CD14-positive monocyte (primary cell): ENCODE measurements around the gene PNLIPRP2. TPM values are rescaled to one million over a fixed set of nuclear protein-coding genes. Genes with fewer than 3 reads are reported as not detected.

Source experiments
- DNase-seq, 3 donors: peaks; one replicate each; pipeline ENCODE4 v3.0.0-alpha.2; 2011 to 2022
- H2AFZ ChIP-seq: 2 replicates; pipeline ENCODE4 v1.6.0; 2012; ENCODE audit warnings: mild to moderate bottlenecking, low read depth, low read length, inconsistent platforms; ENCODE audit not compliant: insufficient read depth, poor library complexity, severe bottlenecking
- H3K27ac ChIP-seq, 2 donors: 1 replicate in 1 of 2; 2 replicates in 1 of 2; pipeline ENCODE4 v1.5.1; 2012 to 2013; ENCODE audit warnings: low read length in 2 of 2, control low read depth in 1 of 2, inconsistent platforms in 1 of 2, low read depth in 1 of 2, mild to moderate bottlenecking in 1 of 2
- H3K27me3 ChIP-seq, 2 donors: one replicate each; pipeline versions ENCODE4 v1.6.0 to v1.6.1; 2011 to 2013; ENCODE audit warnings: low read length in 2 of 2; ENCODE audit not compliant: control insufficient read depth in 2 of 2, insufficient read depth in 2 of 2
- H3K36me3 ChIP-seq, 2 donors: replicated peaks in 1 of 2; 1 replicate in 1 of 2; 2 replicates in 1 of 2; pipeline versions ENCODE4 v1.5.1 to v1.6.1; 2012 to 2013; ENCODE audit warnings: low read length in 2 of 2, control low read depth in 1 of 2, inconsistent platforms in 1 of 2, mild to moderate bottlenecking in 1 of 2; ENCODE audit not compliant: insufficient read depth in 2 of 2, control insufficient read depth in 1 of 2
- H3K4me1 ChIP-seq, 2 donors: 1 replicate in 1 of 2; 2 replicates in 1 of 2; pipeline versions ENCODE4 v1.5.1 to v1.6.1; 2012 to 2013; ENCODE audit warnings: low read length in 2 of 2, control low read depth in 1 of 2, inconsistent platforms in 1 of 2, mild to moderate bottlenecking in 1 of 2, moderate library complexity in 1 of 2; ENCODE audit not compliant: insufficient read depth in 2 of 2, control insufficient read depth in 1 of 2
- H3K4me2 ChIP-seq: replicated peaks from 2 replicates; pipeline ENCODE3; 2012; ENCODE audit warnings: low read length, moderate library complexity, mild to moderate bottlenecking; ENCODE audit not compliant: poor library complexity, severe bottlenecking; ENCODE audit errors: extremely low read depth
- H3K4me3 ChIP-seq, 3 experiments: fragments of 200-600 bp in 1 of 3; sonication (generic) in 1 of 3; replicated peaks in 1 of 3; 1 replicate in 2 of 3; 2 replicates in 1 of 3; pipeline ENCODE4 v1.5.1; 2011 to 2013; ENCODE audit warnings: low read length in 3 of 3, mild to moderate bottlenecking in 3 of 3, control low read depth in 2 of 3, low read depth in 2 of 3, inconsistent platforms in 1 of 3, moderate library complexity in 1 of 3
- H3K79me2 ChIP-seq: 2 replicates; pipeline ENCODE4 v1.6.0; 2012; ENCODE audit warnings: mild to moderate bottlenecking, control low read depth, inconsistent platforms, low read length, moderate library complexity; ENCODE audit not compliant: insufficient read depth
- H3K9ac ChIP-seq: 2 replicates; pipeline ENCODE4 v1.6.0; 2017; ENCODE audit warnings: low read length, mild to moderate bottlenecking; ENCODE audit not compliant: insufficient read depth, poor library complexity, severe bottlenecking
- H3K9me3 ChIP-seq, 2 donors: replicated peaks in 1 of 2; 1 replicate in 1 of 2; 2 replicates in 1 of 2; pipeline versions ENCODE4 v1.5.1 to v1.6.1; 2012 to 2013; ENCODE audit warnings: low read length in 2 of 2, control low read depth in 1 of 2; ENCODE audit not compliant: control insufficient read depth in 1 of 2, insufficient read depth in 1 of 2
- H4K20me1 ChIP-seq: 2 replicates; pipeline ENCODE4 v1.6.0; 2012; ENCODE audit warnings: mild to moderate bottlenecking, low read length, control low read depth, moderate library complexity; ENCODE audit not compliant: insufficient read depth
- H3K27ac Mint-ChIP-seq, 7 donors: one replicate each; pipeline ENCODE4 v1.8.0; 2020; ENCODE audit warnings: mild to moderate bottlenecking in 7 of 7, mixed read lengths in 7 of 7, moderate library complexity in 6 of 7, inconsistent platforms in 2 of 7
- H3K27me3 Mint-ChIP-seq, 3 donors: one replicate each; pipeline ENCODE4 v1.8.0; 2021 to 2022; ENCODE audit warnings: low read depth in 3 of 3, mild to moderate bottlenecking in 3 of 3, mixed read lengths in 3 of 3, moderate library complexity in 3 of 3, inconsistent platforms in 1 of 3
- H3K36me3 Mint-ChIP-seq, 2 donors: one replicate each; pipeline ENCODE4 v1.8.0; 2020; ENCODE audit warnings: mixed read lengths in 2 of 2, inconsistent platforms in 1 of 2, mild to moderate bottlenecking in 1 of 2
- H3K4me1 Mint-ChIP-seq: one replicate; pipeline ENCODE4 v1.8.0; 2020; ENCODE audit warnings: mild to moderate bottlenecking, mixed read lengths
- H3K4me3 Mint-ChIP-seq, 2 donors: one replicate each; pipeline ENCODE4 v1.8.0; 2020; ENCODE audit warnings: mild to moderate bottlenecking in 2 of 2, mixed read lengths in 2 of 2, moderate library complexity in 1 of 2
- H3K9me3 Mint-ChIP-seq, 7 donors: one replicate each; pipeline ENCODE4 v1.8.0; 2020 to 2022; ENCODE audit warnings: mixed read lengths in 7 of 7, mild to moderate bottlenecking in 6 of 7, moderate library complexity in 6 of 7, inconsistent platforms in 2 of 7
- WGBS: methylation state at CpG from one replicate; pipeline ENCODE4 v1.1.5; 2013; ENCODE audit warnings: missing lambda C conversion rate; ENCODE audit not compliant: insufficient coverage; 5-methylcytosine and 5-hydroxymethylcytosine counted together
- intact Hi-C, 2 donors: fragments of 100-400 bp; cut with micrococcal nuclease; formaldehyde crosslinking; loops; one replicate each; pipeline versions ENCODE4 v1.15.0 to v1.15.1; 2023
- polyA plus RNA-seq, 3 donors: library from polyadenylated mRNA; depleted of rRNA in 1 of 3; unstranded in 2 of 3; stranded (reverse) in 1 of 3; fragments of 300-500 nt in 2 of 3; fragments of >200 nt in 1 of 3; fragmentation: Illumina TruSeq in 2 of 3; gene quantifications; 1 replicate in 2 of 3; 2 replicates in 1 of 3; pipeline ENCODE4 v1.2.3, GENCODE V29; 2012 to 2021
- TF ChIP-seq, protein P1 (sequence below): fragments of 200-600 bp; IDR thresholded peaks from one replicate; pipeline ENCODE4 v1.8.0; 2022; ENCODE audit warnings: antibody characterized with exemption, mild to moderate bottlenecking

Gene PNLIPRP2
- polyA plus RNA-seq, 3 donors: not detected

DNA sequence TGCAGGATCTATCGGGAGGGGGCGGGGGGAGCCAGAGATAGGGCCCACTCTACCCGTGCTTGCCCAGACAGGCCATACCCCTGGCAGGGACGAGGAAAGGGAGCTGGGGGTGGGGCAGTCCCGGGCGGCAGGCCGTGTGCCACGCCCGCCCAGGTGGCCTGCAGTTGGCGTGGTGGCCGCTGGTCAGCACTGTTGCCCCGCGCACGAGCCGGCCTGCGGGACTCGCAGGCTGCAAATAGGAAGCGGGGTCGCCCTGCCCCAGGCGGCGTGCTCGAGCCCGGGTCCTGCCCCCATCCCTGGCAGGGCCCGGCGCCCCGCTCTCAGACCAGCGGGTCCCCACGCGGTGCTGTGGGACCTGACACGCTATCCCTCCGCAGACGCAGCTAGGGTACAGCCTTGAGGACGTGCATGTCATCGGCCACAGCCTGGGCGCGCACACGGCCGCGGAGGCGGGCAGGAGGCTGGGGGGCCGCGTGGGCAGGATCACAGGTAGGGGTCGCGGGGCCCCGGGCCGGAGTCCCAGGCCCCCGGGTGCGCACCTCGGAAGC lies 6.7 kb downstream of the PNLIPRP2 start:
- H3K36me3 Mint-ChIP-seq: no peaks in the 10 kb centered on the region
- H3K9ac ChIP-seq: no peak overlapping the region
- no peak overlapping the region for H3K4me3 Mint-ChIP-seq
- no peaks in the 10 kb centered on the region for H4K20me1 ChIP-seq
- H3K27ac ChIP-seq: no peak overlapping the region
- no peaks in the 10 kb centered on the region for H3K9me3 ChIP-seq
- no peak overlapping the region for H3K4me3 ChIP-seq
- no peak overlapping the region for H3K27ac Mint-ChIP-seq
- no peaks in the 10 kb centered on the region for H3K79me2 ChIP-seq
- peaks cover 0 to 12% of the 10 kb centered on the region in 2 donors for H3K27me3 ChIP-seq
- H3K36me3 ChIP-seq: no peaks in the 10 kb centered on the region
- 4% methylated on average over 45 of the region's 49 CpGs for WGBS
- intact Hi-C loops: no loop called here
- H3K4me2 ChIP-seq: no peak overlapping the region
- peaks cover 13 to 34% (median 18%) of the 10 kb centered on the region in 3 donors for H3K27me3 Mint-ChIP-seq
- TF ChIP-seq, protein P1, sequence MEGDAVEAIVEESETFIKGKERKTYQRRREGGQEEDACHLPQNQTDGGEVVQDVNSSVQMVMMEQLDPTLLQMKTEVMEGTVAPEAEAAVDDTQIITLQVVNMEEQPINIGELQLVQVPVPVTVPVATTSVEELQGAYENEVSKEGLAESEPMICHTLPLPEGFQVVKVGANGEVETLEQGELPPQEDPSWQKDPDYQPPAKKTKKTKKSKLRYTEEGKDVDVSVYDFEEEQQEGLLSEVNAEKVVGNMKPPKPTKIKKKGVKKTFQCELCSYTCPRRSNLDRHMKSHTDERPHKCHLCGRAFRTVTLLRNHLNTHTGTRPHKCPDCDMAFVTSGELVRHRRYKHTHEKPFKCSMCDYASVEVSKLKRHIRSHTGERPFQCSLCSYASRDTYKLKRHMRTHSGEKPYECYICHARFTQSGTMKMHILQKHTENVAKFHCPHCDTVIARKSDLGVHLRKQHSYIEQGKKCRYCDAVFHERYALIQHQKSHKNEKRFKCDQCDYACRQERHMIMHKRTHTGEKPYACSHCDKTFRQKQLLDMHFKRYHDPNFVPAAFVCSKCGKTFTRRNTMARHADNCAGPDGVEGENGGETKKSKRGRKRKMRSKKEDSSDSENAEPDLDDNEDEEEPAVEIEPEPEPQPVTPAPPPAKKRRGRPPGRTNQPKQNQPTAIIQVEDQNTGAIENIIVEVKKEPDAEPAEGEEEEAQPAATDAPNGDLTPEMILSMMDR: no peak
- H3K4me1 Mint-ChIP-seq: no peaks in the 10 kb centered on the region
- peaks cover 0 to 5% (median 0%) of the 10 kb centered on the region in 7 donors for H3K9me3 Mint-ChIP-seq
- DNase-seq: no peak
- H3K4me1 ChIP-seq: no peaks in the 10 kb centered on the region
- no peak overlapping the region for H2AFZ ChIP-seq

DNA sequence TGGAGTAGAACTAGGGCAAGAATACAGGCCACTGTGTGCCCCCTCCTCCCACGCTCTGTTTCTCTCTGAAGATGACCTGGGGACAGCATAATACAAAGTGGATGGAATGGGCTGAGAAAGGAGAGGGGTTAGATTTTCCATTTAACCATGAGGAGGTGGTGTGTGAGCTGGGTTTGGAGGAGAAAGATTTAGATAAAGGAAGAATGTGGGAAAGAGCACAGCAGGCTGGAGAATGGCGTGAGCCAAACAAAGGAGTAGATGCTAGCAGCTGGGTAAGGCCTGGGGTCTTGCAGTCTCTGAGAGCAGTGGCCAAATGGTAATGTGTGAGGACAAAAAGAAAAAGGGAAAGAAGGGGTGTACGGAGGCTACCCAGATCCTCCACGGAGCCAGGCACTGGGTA lies 8.6 kb downstream of the PNLIPRP2 start:
- Histone ChIP-seq H3K4me3 (no peak overlapping the region), H4K20me1 (no peaks in the 10 kb centered on the region), H3K36me3 (no peaks in the 10 kb centered on the region), H3K27ac (no peak overlapping the region), H3K79me2 (no peaks in the 10 kb centered on the region), H3K27me3 (peaks cover 0 to 12% of the 10 kb centered on the region in 2 donors), H3K4me1 (no peaks in the 10 kb centered on the region), H2AFZ (no peak overlapping the region), H3K9ac (no peak overlapping the region), H3K4me2 (no peak overlapping the region), H3K9me3 (no peaks in the 10 kb centered on the region)
- intact Hi-C loops: no loop called here
- peaks cover 9 to 34% (median 18%) of the 10 kb centered on the region in 3 donors for H3K27me3 Mint-ChIP-seq
- no peak overlapping the region for H3K27ac Mint-ChIP-seq
- TF ChIP-seq, protein P1: no peak
- peaks cover 0 to 5% (median 2%) of the 10 kb centered on the region in 7 donors for H3K9me3 Mint-ChIP-seq
- 89% methylated on average over 2 of the region's 4 CpGs for WGBS
- no peaks in the 10 kb centered on the region for H3K4me1 Mint-ChIP-seq
- no peak overlapping the region for H3K4me3 Mint-ChIP-seq
- H3K36me3 Mint-ChIP-seq: no peaks in the 10 kb centered on the region
- DNase-seq: no peak
